Measurements from ENCODE around the gene NIPSNAP3A.

The NIPSNAP3A gene

DNA sequence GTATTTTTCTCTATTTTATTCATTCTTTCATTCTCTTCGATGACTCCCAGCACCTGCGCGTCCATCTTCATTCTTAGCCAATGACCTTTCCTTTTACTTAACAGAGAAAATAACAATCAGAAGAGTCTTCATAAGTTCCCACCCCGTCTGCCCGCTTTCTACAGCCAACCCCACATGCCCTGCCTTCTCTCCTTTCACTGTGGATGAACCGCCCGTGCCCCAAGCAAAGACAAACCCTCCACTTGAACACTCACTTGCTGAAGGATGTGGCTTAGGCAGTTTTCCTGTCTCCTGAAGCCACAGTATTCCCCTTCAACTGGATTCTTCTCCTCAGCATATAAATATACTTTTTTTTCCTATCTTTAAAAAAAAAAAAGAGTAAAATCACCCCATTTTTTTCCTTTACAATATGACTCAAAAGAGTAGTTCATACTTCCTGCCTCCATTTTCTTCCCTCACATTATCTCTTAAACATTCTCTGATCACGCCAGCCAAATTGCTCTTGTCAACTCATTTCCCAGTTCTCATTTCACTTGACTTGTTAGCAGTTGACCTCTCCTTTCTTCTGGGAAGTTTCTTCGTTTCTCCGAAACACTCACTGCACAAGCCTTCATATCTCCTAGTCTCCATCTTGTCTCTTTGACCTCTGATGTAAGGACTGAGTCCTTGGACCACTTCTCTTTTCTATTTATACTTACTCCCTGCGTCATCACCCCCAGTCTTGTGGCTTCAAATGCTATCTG, 27.5 kb downstream of the NIPSNAP3A start:
- no peak for DNase-seq

DNA sequence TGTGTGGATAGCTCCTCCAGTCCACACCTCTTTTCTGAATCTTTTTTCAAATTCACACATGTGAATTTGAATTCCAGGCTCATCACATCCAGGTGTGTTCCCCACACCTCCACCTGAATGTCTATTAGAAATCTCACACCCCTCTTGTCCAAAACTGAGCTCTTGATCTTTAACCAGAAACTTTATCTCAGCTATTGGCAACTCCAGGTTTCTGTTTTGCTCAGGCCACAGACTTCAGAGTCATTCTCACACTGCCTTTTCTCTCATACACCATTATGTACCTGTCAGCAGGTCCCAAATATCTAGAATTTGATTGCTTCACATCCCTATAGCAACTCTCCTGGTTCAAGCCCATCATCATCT, 28.1 kb downstream of the NIPSNAP3A start:
- DNase-seq, result no peak

DNA sequence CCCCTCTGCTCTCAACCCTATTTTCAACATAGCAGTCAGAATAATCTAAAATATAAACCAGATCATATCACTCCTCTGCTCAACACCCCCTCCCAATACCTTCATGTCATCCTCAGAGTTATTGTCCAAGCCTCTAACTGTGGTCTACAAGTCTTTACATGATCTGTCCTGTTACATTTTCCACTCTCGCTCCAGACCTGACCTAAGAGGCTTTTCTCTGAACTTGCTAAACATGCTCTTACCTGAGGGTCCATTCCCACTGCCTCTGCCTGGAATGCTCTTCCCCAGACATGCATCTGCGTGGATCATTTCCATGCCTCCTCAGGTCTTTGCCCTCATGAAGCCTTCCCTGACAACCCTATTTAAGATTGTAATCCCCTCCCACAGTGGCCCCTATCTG, 28.5 kb downstream of the NIPSNAP3A start:
- no peak for DNase-seq

DNA sequence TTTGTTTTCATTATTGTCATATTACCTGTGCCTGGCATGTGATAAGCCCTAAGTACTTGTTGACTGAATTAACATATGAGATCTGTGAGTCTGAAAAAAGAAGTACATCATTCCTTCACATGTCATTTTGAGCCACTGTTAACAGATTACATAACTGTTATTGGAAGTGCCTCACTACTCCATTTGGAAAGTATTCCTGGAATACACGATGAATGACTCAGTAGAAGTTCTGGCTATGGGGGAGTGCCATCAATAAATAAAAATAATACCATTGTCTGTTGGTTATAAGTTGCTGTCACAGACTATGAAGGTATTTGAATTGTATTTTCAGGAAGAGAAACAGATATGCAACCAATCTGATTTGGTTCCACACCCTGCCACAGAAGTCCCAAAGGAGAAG, 29.3 kb downstream of the NIPSNAP3A start:
- DNase-seq, result peak; percentile 48

- DNase-seq, result no peak
These were observed 31.3 kb downstream of the NIPSNAP3A start for GRCh38 chr9:104778802-104779201.

- no peak for DNase-seq
These were observed 31.9 kb downstream of the NIPSNAP3A start for GRCh38 chr9:104779334-104779733.

- DNase-seq, result no peak
These were observed 32.6 kb downstream of the NIPSNAP3A start for GRCh38 chr9:104779946-104780535.

DNA sequence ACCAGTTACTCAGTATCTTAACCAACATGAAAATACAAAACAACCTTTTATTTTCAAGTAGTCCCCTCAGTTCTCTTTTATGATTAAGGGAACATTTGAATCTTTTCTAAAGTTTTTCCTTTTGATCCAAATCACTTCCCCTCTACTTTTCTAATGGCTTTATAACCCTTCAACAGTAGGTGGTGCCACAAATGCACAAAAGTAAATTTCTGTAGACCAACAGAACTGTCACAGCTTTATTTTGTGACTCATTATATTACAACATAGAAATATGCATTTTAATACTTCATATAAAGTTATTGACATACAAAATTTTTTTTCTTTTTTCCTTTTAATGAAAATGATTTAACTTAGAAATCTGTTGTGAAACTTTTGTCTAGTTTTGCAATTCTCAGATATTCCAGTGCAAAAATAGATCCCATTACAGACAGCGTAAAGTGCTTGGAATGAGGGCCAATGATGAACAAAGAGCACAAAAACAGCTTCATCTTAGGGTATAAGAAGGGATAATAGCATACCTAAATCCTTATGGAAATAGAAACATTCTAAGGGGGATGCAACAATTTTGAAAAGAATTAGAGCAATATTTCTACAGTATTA, 33.4 kb downstream of the NIPSNAP3A start:
- peak; percentile 36 for DNase-seq

DNA sequence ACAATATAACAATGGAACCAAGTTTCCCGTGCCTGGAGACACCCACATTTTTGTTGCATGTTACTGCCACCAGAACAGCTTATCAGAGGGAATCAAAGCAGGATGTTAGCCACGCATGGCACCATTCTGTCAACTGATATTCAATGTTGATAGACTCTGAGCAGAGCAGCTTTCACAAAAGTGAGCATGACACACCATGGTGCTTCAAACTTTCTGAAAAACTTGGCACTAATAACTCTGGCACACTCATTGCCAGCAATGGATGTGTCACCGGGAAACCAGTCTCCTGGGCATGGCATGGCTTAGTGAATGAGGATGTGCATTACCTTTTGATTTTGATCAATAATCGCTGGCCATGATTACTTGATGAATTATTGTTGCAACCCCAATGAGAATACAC, 36.1 kb downstream of the NIPSNAP3A start:
- DNase-seq, result no peak

GRCh38 chr9:104784098-104784497, 36.6 kb downstream of the NIPSNAP3A start:
- no peak for DNase-seq

GRCh38 chr9:104786293-104786692, 38.8 kb downstream of the NIPSNAP3A start:
- DNase-seq, result no peak

DNA sequence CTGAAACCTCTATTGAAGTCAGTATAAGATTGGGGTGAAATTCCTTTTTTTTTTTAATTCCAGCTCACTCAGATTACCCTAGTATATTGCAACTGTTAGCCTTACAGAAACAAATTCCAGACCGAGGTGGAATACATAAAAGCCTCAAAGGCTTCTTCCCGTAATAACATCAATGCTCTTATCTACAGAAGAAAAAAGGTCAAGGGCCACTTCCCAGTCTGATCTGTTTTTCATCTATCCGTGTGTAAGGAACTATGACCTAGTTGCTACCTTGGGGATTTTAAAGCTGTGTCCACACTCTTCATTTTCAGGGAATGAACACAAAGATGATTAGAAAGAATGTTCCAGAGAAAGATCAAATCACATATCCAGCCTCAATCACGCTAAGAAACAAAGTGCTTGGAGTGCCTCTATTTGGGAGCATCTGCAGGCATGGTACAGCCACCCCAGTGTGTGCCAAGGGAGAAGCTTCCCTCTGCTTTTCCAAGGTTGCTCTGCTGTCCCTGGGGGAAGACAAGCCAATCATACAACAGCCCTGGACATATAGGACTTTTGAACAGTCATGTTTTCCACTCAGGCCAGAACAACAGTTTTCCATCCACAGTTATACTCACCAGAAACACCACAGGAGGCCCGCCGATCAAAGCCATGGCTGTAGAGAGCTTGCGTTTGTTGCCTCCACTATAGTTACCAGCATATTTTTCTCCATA, 40.0 kb downstream of the NIPSNAP3A start:
- no peak for DNase-seq

DNA sequence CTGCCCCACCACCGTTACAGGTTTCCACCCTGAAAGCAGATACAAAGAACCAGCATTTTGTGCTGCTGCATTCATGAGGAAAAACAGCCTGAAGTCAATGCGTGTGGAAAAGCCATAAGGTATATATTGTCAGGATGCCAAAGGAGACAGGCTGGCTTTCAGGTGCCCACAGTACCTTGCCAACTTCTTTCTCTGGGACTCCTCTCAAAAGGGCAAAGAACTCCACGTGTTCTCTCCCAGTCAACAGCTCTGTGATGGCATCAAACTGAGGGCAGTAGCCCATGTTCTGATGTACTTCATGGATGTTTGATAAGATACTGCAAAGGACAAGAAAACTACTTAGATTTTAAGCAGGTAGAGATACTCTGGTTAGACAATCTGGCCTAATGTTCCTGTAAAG, 40.8 kb downstream of the NIPSNAP3A start:
- no peak for DNase-seq

DNA sequence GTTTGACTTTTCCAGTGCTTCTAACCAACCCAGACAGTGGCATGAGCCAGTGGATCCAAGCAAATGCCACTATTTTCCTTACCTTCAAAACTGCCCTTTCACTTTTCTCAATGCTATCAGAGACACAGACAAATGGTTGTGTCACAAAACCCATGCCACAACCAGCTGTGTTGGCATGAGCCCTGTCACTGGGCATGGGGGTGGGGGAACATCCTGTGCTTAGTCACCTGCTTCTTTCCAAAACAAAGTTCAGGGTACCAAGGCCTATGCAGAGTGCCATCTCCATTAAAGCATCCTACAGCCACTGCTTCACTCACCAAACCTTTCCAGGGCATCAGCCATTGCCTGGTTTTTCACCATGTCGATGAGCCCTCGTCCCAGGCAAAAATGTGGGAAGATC, 46.6 kb downstream of the NIPSNAP3A start:
- DNase-seq, result no peak

DNA sequence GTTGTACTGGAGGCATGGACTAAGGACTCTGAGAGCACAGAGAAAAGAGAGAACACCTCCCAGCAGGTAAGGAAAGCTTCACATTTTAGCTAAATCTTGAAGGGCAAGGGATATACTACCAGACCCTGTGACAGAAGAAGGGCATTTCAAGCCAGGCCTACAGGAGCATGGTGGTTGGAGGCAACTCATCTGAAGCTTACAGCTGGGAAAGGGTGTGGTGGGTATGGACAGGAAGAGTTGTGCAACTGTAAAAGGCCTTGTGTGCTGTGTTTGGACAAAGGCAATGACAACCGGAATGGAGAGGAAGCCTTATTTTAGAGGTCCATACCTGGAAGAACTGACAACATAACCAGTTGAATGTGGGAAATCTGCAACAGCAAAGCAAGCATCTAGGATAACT, 47.6 kb downstream of the NIPSNAP3A start:
- no peak for DNase-seq

DNA sequence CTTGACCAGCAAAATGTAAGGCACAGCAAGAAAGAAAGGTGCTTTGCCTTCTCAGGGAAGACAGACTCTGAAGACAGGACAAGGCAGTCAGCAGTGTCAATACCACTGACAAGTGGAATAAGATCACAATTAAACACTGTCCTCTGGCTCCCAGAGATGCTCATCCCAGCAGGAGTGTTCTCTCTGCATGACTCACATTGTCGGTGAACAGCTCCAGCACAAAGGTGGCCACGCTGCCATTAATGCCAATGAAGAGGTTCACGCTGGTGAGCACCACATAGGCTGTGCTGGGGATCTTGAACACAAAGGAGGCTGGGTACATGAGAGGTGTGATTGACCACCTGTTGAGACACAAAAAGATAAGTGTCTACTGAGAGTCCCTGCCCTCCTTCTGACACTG, 48.4 kb downstream of the NIPSNAP3A start:
- no peak for DNase-seq

- no peak for DNase-seq
These were observed 50.9 kb downstream of the NIPSNAP3A start for GRCh38 chr9:104798209-104798995.

- DNase-seq, result no peak
These were observed 52.7 kb downstream of the NIPSNAP3A start for GRCh38 chr9:104800068-104800785.

DNA sequence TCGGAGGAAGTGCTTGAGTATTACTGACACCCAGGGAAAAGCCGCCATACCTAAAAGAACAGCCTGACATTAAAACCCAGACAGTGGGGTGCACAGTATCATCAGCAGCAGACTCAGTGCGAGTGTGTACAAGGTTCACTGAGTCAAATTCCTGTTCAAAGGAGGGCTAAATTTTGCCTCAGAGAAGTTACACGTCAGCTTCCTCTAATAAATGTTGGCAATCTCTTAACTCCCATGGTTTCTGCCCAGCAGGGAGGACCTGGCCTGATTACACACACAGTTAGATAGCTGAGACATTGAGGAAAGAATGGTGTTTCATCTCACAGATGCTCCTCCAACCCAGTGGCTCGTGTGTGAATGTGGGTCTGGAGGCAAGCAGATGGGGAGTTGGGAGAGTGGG, 54.6 kb downstream of the NIPSNAP3A start:
- no peak for DNase-seq

DNA sequence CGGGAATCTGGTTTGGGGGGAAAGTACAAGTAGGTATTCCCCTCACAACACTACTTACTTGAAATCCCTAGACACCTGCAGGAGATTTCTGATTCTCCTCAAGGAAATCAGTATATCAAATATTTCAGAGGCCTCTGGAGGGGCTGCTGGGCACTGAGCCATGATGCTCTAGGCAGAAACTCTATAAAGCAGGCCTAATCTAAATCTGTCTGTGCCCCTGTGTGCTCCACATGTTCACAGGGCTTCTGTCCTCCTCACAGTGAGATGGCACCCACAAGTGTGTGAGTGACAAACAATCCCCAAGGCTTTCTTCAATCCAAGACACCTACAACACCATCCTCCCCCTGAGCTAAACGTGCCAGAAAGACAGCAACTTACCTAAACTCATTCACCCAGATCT, 55.4 kb downstream of the NIPSNAP3A start:
- DNase-seq, result no peak

- DNase-seq, result no peak
These were observed 58.0 kb downstream of the NIPSNAP3A start for GRCh38 chr9:104805441-104805840.

- DNase-seq, result peak; percentile 62
These were observed 60.6 kb downstream of the NIPSNAP3A start for GRCh38 chr9:104808035-104808614.

All from fibroblast of skin of abdomen (primary cell).